22Rv1 (cell line): ENCODE data around the gene APOBR.
A peak's percentile ranks its signal among the peaks of the same experiment; 100 is the strongest.

ENCODE experiments used
- H3K27ac ChIP-seq: fragments of 450-650 bp; 2 replicates; pipeline ENCODE4 v1.5.1; 2017
- CTCF ChIP-seq: fragments of 450-650 bp; IDR thresholded peaks from 2 replicates; pipeline ENCODE4 v1.5.1; 2017; ENCODE audit warnings: mild to moderate bottlenecking
- ZFX ChIP-seq: fragments of 450-650 bp; IDR thresholded peaks from 2 replicates; pipeline ENCODE4 v1.6.1; 2017; ENCODE audit warnings: antibody characterized with exemption, borderline replicate concordance

APOBR gene

GRCh38 chr16:28511801-28512789, 17.7 kb downstream of the APOBR start:
- TF ChIP-seq CTCF (no peak), ZFX (no peak)
- no peak overlapping the region for H3K27ac ChIP-seq

- TF ChIP-seq ZFX, result no peak
- TF ChIP-seq CTCF, result no peak
- no peak overlapping the region for H3K27ac ChIP-seq
Measured at GRCh38 chr16:28513484-28514181, 19.2 kb downstream of the APOBR start.

- TF ChIP-seq ZFX, result no peak
- H3K27ac ChIP-seq, result no peak overlapping the region
Measured at GRCh38 chr16:28514246-28514645, 19.8 kb downstream of the APOBR start.

- TF ChIP-seq ZFX (no peak), CTCF (no peak)
Measured at GRCh38 chr16:28520672-28521071, 26.2 kb downstream of the APOBR start.

GRCh38 chr16:28521436-28521835, 27.0 kb downstream of the APOBR start:
- no peak overlapping the region for H3K27ac ChIP-seq
- TF ChIP-seq CTCF, result no peak
- no peak for TF ChIP-seq ZFX

More at GRCh38 chr16:28520672-28521071, 26.2 kb downstream of the APOBR start:
- H3K27ac ChIP-seq, result no peak overlapping the region

- TF ChIP-seq ZFX (no peak), CTCF (no peak)
- no peak overlapping the region for H3K27ac ChIP-seq
Measured at GRCh38 chr16:28522792-28523191, 28.3 kb downstream of the APOBR start.

GRCh38 chr16:28524681-28525171, 30.3 kb downstream of the APOBR start:
- TF ChIP-seq CTCF, result peak; percentile 33
- TF ChIP-seq ZFX, result no peak
- H3K27ac ChIP-seq, result peak overlapping the region; percentile 50
